PC-3 (cell line): ENCODE results near the gene BIK.

Experiments used
- CTCF ChIP-seq: fragments of 300-600 bp; sonication (generic); conservative IDR thresholded peaks from 2 replicates; pipeline ENCODE4 v1.5.1; 2017; ENCODE audit warnings: antibody characterized with exemption, low read depth, mild to moderate bottlenecking, low read length
- EZH2 ChIP-seq: fragments of 300-600 bp; sonication (generic); IDR thresholded peaks from one replicate; pipeline ENCODE4 v1.6.1; 2017; ENCODE audit warnings: antibody characterized with exemption, mild to moderate bottlenecking, low read length; ENCODE audit not compliant: unreplicated experiment

- TF ChIP-seq EZH2 (no peak), CTCF (no peak)
These were observed 14.1 kb upstream of the BIK start for GRCh38 chr22:43096420-43096819.
